ENCODE measurements around the gene BEND7. TPM values are rescaled to one million over a fixed set of nuclear protein-coding genes. Genes with fewer than 3 reads are reported as not detected.

Gene BEND7
- total RNA-seq, 1 donor: 0.31 TPM

- H3K4me1 ChIP-seq (ENCODE audit: insufficient read depth, low read length): no peaks in the 10 kb centered on the region
- H3K27me3 ChIP-seq (ENCODE audit: insufficient read depth, low read length): no peaks in the 10 kb centered on the region
- no peak overlapping the region for H3K4me3 ChIP-seq (ENCODE audit: low read length)
- H3K9me3 ChIP-seq (ENCODE audit: low read depth, low read length): no peaks in the 10 kb centered on the region
These were observed 127.7 kb downstream of the BEND7 start for GRCh38 chr10:13401142-13401541.

- no peaks in the 10 kb centered on the region for H3K9me3 ChIP-seq (ENCODE audit: low read depth, low read length)
These were observed 128.4 kb downstream of the BEND7 start for GRCh38 chr10:13400196-13400965.

GRCh38 chr10:13399752-13400151 lies 129.1 kb downstream of the BEND7 start:
- no peaks in the 10 kb centered on the region for H3K4me1 ChIP-seq (ENCODE audit: insufficient read depth, low read length)
- H3K9me3 ChIP-seq (ENCODE audit: low read depth, low read length): no peaks in the 10 kb centered on the region
- no peaks in the 10 kb centered on the region for H3K27me3 ChIP-seq (ENCODE audit: insufficient read depth, low read length)
- H3K4me3 ChIP-seq (ENCODE audit: low read length): no peak overlapping the region

More at GRCh38 chr10:13400196-13400965, 128.4 kb downstream of the BEND7 start:
- Histone ChIP-seq H3K4me1 (ENCODE audit: insufficient read depth, low read length) (no peaks in the 10 kb centered on the region), H3K4me3 (ENCODE audit: low read length) (no peak overlapping the region), H3K27me3 (ENCODE audit: insufficient read depth, low read length) (no peaks in the 10 kb centered on the region)

GRCh38 chr10:13399236-13399635 lies 129.6 kb downstream of the BEND7 start:
- Histone ChIP-seq H3K27me3 (ENCODE audit: insufficient read depth, low read length) (no peaks in the 10 kb centered on the region), H3K4me3 (ENCODE audit: low read length) (no peak overlapping the region), H3K4me1 (ENCODE audit: insufficient read depth, low read length) (no peaks in the 10 kb centered on the region), H3K9me3 (ENCODE audit: low read depth, low read length) (no peaks in the 10 kb centered on the region)

- no peaks in the 10 kb centered on the region for H3K4me1 ChIP-seq (ENCODE audit: insufficient read depth, low read length)
- H3K4me3 ChIP-seq (ENCODE audit: low read length): no peak overlapping the region
- H3K27me3 ChIP-seq (ENCODE audit: insufficient read depth, low read length): no peaks in the 10 kb centered on the region
- H3K9me3 ChIP-seq (ENCODE audit: low read depth, low read length): no peaks in the 10 kb centered on the region
These were observed 131.8 kb downstream of the BEND7 start for GRCh38 chr10:13397052-13397451.

- H3K4me1 ChIP-seq (ENCODE audit: insufficient read depth, low read length): no peaks in the 10 kb centered on the region
These were observed 132.4 kb downstream of the BEND7 start for GRCh38 chr10:13396369-13396768.

GRCh38 chr10:13395540-13395939 lies 133.3 kb downstream of the BEND7 start:
- Histone ChIP-seq H3K4me3 (ENCODE audit: low read length) (no peak overlapping the region), H3K27me3 (ENCODE audit: insufficient read depth, low read length) (no peaks in the 10 kb centered on the region), H3K4me1 (ENCODE audit: insufficient read depth, low read length) (no peaks in the 10 kb centered on the region), H3K9me3 (ENCODE audit: low read depth, low read length) (no peaks in the 10 kb centered on the region)

More at GRCh38 chr10:13396369-13396768, 132.4 kb downstream of the BEND7 start:
- H3K27me3 ChIP-seq (ENCODE audit: insufficient read depth, low read length): no peaks in the 10 kb centered on the region
- H3K4me3 ChIP-seq (ENCODE audit: low read length): no peak overlapping the region
- no peaks in the 10 kb centered on the region for H3K9me3 ChIP-seq (ENCODE audit: low read depth, low read length)

- Histone ChIP-seq H3K9me3 (ENCODE audit: low read depth, low read length) (no peaks in the 10 kb centered on the region), H3K4me3 (ENCODE audit: low read length) (no peak overlapping the region), H3K27me3 (ENCODE audit: insufficient read depth, low read length) (no peaks in the 10 kb centered on the region), H3K4me1 (ENCODE audit: insufficient read depth, low read length) (no peaks in the 10 kb centered on the region)
These were observed 135.2 kb downstream of the BEND7 start for GRCh38 chr10:13393640-13394039.

GRCh38 chr10:13392701-13393100 lies 136.1 kb downstream of the BEND7 start:
- Histone ChIP-seq H3K4me3 (ENCODE audit: low read length) (no peak overlapping the region), H3K27me3 (ENCODE audit: insufficient read depth, low read length) (no peaks in the 10 kb centered on the region), H3K4me1 (ENCODE audit: insufficient read depth, low read length) (no peaks in the 10 kb centered on the region)

More at GRCh38 chr10:13392701-13393100, 136.1 kb downstream of the BEND7 start:
- no peaks in the 10 kb centered on the region for H3K9me3 ChIP-seq (ENCODE audit: low read depth, low read length)

Other genes with a start within 250 kb of the BEND7 start
- 8.3 TPM for gene PHYH, start 228.9 kb downstream of the BEND7 start, total RNA-seq
- gene SEPHS1, start 180.7 kb downstream of the BEND7 start, total RNA-seq: 14.6 TPM
- 42.7 TPM for gene PRPF18, start 58.0 kb upstream of the BEND7 start, total RNA-seq